Measurements from ENCODE around the gene SAV1.

DNA sequence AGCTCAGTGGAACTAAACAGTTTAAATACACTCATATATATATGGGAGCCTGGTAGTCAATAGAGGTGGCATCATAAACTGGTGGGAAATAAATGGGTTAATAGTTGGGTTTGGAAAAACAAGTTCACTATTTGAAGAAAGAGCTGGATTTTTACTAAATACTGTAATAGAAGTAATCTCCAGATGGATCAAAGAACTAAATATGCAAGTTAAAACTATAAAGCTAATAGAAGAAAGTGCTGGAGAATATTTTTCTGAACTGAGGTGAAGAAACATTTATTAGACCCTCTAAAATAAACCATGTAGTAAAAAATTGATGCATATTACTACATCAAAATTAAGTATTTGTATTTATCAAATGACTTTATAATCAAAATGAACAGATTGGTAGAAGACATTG lies 69.3 kb downstream of the SAV1 start:
- TF ChIP-seq, protein P1, sequence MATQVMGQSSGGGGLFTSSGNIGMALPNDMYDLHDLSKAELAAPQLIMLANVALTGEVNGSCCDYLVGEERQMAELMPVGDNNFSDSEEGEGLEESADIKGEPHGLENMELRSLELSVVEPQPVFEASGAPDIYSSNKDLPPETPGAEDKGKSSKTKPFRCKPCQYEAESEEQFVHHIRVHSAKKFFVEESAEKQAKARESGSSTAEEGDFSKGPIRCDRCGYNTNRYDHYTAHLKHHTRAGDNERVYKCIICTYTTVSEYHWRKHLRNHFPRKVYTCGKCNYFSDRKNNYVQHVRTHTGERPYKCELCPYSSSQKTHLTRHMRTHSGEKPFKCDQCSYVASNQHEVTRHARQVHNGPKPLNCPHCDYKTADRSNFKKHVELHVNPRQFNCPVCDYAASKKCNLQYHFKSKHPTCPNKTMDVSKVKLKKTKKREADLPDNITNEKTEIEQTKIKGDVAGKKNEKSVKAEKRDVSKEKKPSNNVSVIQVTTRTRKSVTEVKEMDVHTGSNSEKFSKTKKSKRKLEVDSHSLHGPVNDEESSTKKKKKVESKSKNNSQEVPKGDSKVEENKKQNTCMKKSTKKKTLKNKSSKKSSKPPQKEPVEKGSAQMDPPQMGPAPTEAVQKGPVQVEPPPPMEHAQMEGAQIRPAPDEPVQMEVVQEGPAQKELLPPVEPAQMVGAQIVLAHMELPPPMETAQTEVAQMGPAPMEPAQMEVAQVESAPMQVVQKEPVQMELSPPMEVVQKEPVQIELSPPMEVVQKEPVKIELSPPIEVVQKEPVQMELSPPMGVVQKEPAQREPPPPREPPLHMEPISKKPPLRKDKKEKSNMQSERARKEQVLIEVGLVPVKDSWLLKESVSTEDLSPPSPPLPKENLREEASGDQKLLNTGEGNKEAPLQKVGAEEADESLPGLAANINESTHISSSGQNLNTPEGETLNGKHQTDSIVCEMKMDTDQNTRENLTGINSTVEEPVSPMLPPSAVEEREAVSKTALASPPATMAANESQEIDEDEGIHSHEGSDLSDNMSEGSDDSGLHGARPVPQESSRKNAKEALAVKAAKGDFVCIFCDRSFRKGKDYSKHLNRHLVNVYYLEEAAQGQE (IDR thresholded peaks at IDR 0.05; ENCODE audit: low read depth, low read length), result no peak
- TF ChIP-seq, protein P2, sequence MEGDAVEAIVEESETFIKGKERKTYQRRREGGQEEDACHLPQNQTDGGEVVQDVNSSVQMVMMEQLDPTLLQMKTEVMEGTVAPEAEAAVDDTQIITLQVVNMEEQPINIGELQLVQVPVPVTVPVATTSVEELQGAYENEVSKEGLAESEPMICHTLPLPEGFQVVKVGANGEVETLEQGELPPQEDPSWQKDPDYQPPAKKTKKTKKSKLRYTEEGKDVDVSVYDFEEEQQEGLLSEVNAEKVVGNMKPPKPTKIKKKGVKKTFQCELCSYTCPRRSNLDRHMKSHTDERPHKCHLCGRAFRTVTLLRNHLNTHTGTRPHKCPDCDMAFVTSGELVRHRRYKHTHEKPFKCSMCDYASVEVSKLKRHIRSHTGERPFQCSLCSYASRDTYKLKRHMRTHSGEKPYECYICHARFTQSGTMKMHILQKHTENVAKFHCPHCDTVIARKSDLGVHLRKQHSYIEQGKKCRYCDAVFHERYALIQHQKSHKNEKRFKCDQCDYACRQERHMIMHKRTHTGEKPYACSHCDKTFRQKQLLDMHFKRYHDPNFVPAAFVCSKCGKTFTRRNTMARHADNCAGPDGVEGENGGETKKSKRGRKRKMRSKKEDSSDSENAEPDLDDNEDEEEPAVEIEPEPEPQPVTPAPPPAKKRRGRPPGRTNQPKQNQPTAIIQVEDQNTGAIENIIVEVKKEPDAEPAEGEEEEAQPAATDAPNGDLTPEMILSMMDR (IDR thresholded peaks at IDR 0.05 in 2 of 3, conservative IDR thresholded peaks at IDR 0.05 in 1 of 3; ENCODE audit: control insufficient read depth in 2 of 3, extremely low read depth in 1 of 3, insufficient read depth in 1 of 3, low read depth in 3 of 3, low read length in 3 of 3), result no peak
- no peak for TF ChIP-seq NFIC (IDR thresholded peaks at IDR 0.05; ENCODE audit: low read depth, low read length)

All from GM12878 (cell line).